ENCODE data around the gene CDH2.

GRCh38 chr18:28075501-28075900 is 101.4 kb downstream of the CDH2 start:
- TF ChIP-seq ZFP30 (CRISPR knock-in tag; IDR thresholded peaks at IDR 0.05) (no peak), GLIS3 (CRISPR knock-in tag; IDR thresholded peaks at IDR 0.05) (no peak)
